ENCODE measurements around the gene SNRNP200. TPM values are rescaled to one million over a fixed set of nuclear protein-coding genes. Genes with fewer than 3 reads are reported as not detected.

SNRNP200 gene
- total RNA-seq, 2 experiments from 2014 or later, result 175 to 178 TPM

DNA sequence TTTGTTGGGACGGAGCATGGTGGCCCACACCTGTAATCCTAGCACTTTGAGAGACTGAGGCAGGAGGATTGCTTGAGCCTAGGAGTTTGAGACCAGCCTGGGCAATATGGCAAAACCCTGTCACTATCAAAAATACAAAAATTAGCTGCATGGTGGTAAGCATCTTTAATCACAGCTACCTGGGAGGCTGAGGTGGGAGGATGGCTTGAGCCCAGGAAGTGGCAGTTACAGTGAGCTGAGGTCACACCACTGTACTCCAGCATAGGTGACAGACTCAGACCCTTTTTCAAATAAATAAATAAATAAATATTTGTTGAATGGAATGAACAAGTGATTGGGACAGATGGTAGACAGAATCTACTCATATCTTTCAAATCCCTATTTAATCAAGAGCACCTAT, 14.1 kb upstream of the SNRNP200 start:
- intact Hi-C loops (cut with micrococcal nuclease), result no loop called here
- DNase-seq (no peak), ATAC-seq (no peak)
- Mint-ChIP-seq H3K27ac (peak overlapping the region; percentile 45), H3K36me3 (ENCODE audit: low read depth) (peaks cover 15% of the 10 kb centered on the region), H3K27me3 (no peaks in the 10 kb centered on the region), H3K4me3 (no peak overlapping the region), H3K4me1 (ENCODE audit: low read depth) (peaks cover 57% of the 10 kb centered on the region), H3K9me3 (no peaks in the 10 kb centered on the region)
- POLR2A ChIA-PET, result interaction anchor here (2.7 to 12.3 kb wide), 3 partner anchors 12 to 17 kb away, joined by 8 to 119 read pairs (median 112); partner anchors contain the start of genes NCAPH and SNRNP200
- CTCF ChIA-PET, result interaction anchor here (2.1 to 3.5 kb wide), 2 partner anchors 15 to 53 kb away, joined by 8 to 17 read pairs; partner anchors contain the start of genes CIAO1 and NCAPH
- no peak for TF ChIP-seq CTCF (IDR thresholded peaks at IDR 0.05)

DNA sequence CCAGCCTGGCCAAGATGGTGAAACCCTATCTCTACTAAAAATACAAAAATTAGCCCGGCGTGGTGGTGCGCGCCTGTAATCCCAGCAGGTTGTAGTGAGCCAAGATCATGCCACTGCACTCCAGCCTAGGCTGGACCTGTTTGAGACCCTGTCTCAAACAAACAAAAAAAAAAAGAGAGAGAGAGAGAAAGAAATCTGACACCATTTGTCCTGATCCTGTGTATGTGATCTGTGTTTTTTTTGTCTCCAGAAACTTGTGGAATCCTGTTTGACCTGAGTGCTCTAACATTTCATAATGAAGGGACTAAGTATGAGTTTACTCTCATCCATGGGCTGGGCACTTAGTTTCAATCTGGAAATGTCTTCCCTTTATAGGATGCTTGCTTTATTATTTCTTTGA, 13.4 kb upstream of the SNRNP200 start:
- Mint-ChIP-seq H3K4me3 (no peak overlapping the region), H3K4me1 (ENCODE audit: low read depth) (peaks cover 51% of the 10 kb centered on the region), H3K9me3 (no peaks in the 10 kb centered on the region), H3K36me3 (ENCODE audit: low read depth) (peaks cover 15% of the 10 kb centered on the region), H3K27me3 (no peaks in the 10 kb centered on the region), H3K27ac (peak overlapping the region; percentile 8)
- DNase-seq (no peak), ATAC-seq (no peak)
- no peak for TF ChIP-seq CTCF (IDR thresholded peaks at IDR 0.05)
- ChIA-PET POLR2A (interaction anchor here (1.1 to 12.3 kb wide), 4 partner anchors 12 to 111 kb away, joined by 3 to 119 read pairs (median 58); partner anchors contain the start of genes NCAPH, SNRNP200 and STARD7), CTCF (interaction anchor here (3.5 kb wide), 1 partner anchor 15 kb away, joined by 17 read pairs; the partner anchor contains the start of gene NCAPH)
- intact Hi-C loops (cut with micrococcal nuclease), result no loop called here

DNA sequence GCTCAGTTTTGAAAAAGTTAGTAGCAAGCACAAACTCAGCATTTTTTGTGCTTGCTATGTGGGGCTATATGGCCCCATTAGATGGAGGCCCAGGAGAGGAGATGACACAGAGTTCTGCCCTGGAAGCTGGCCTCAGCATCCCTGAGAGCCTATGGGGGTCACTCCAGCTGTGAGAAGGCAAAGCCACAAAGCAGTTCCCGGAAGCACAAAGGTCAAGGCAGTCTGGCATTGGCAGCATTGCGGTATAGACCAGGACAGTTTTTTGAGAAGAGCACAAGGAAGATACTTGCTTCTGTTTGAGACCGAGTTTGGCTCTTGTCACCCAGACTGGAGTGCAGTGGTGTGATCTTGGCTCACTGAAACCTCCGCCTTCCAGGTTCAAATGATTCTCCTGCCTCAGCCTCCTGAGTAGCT, 12.2 kb upstream of the SNRNP200 start:
- no peak overlapping the region for H3K27ac Mint-ChIP-seq
- ATAC-seq (no peak), DNase-seq (no peak)
- intact Hi-C loops (cut with micrococcal nuclease), result no loop called here
- POLR2A ChIA-PET, result interaction anchor here (0.6 to 12.3 kb wide), 6 partner anchors 8 to 109 kb away, joined by 3 to 119 read pairs (median 3); partner anchors contain the start of genes NCAPH, SNRNP200 and STARD7
- no peak overlapping the region for H3K4me3 Mint-ChIP-seq
- H3K36me3 Mint-ChIP-seq (ENCODE audit: low read depth), result peaks cover 15% of the 10 kb centered on the region
- no peaks in the 10 kb centered on the region for H3K9me3 Mint-ChIP-seq
- no peak for TF ChIP-seq CTCF (IDR thresholded peaks at IDR 0.05)
- H3K4me1 Mint-ChIP-seq (ENCODE audit: low read depth), result peaks cover 44% of the 10 kb centered on the region
- H3K27me3 Mint-ChIP-seq, result no peaks in the 10 kb centered on the region
- CTCF ChIA-PET, result interaction anchor here (1.2 kb wide), 1 partner anchor 12 kb away, joined by 3 read pairs; the partner anchor contains the start of gene SNRNP200

GRCh38 chr2:96316999-96317398, 11.7 kb upstream of the SNRNP200 start:
- ChIA-PET CTCF (interaction anchor here (1.2 kb wide), 1 partner anchor 12 kb away, joined by 3 read pairs; the partner anchor contains the start of gene SNRNP200), POLR2A (interaction anchor here (0.7 to 12.3 kb wide), 4 partner anchors 9 to 39 kb away, joined by 3 to 119 read pairs (median 4); partner anchors contain the start of gene SNRNP200)
- DNase-seq, result no peak
- H3K4me1 Mint-ChIP-seq (ENCODE audit: low read depth), result peaks cover 45% of the 10 kb centered on the region
- no peaks in the 10 kb centered on the region for H3K27me3 Mint-ChIP-seq
- H3K9me3 Mint-ChIP-seq, result no peaks in the 10 kb centered on the region
- intact Hi-C loops (cut with micrococcal nuclease), result no loop called here
- no peak overlapping the region for H3K4me3 Mint-ChIP-seq
- no peak for ATAC-seq
- peaks cover 15% of the 10 kb centered on the region for H3K36me3 Mint-ChIP-seq (ENCODE audit: low read depth)
- H3K27ac Mint-ChIP-seq, result no peak overlapping the region
- no peak for TF ChIP-seq CTCF (IDR thresholded peaks at IDR 0.05)

DNA sequence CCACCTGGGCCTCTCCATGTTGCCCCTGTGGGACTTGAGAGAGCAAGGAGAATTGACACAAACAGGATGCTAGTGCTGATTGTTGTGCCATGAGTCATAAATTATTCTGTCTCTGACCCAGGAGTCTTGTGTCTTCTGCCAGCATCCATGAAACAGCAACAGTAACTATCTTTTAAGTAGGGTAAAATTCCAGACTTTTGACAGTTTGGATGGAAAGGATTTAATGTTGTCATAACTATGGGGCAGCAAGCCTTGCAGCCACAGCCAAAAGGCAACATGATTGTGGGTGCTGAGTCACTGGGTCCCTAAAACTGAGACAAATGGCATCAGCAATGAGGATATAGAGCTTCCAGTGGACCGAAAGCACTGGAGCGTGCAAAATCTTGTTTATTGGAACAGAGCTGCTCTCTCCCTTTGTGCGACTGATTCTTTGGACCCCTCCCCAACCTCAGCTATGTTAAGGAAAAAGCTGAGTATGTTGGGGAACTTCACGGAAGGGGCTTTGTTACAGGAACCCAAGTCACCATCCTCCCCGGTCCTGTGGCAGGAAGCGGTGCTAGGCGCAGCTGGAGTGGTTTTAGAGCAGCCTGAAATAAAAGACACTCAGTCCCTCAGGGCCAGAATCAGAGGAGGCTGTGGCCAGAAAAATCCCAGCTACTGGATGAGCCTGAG, 10.2 kb upstream of the SNRNP200 start:
- Mint-ChIP-seq H3K4me1 (ENCODE audit: low read depth) (peaks cover 45% of the 10 kb centered on the region), H3K9me3 (no peaks in the 10 kb centered on the region), H3K4me3 (peak overlapping the region; percentile 27), H3K27me3 (no peaks in the 10 kb centered on the region), H3K36me3 (ENCODE audit: low read depth) (peaks cover 15% of the 10 kb centered on the region), H3K27ac (peak overlapping the region; percentile 84)
- intact Hi-C loops (cut with micrococcal nuclease), result no loop called here
- ChIA-PET POLR2A (interaction anchor here (0.7 to 12.3 kb wide), 5 partner anchors 8 to 48 kb away, joined by 3 to 119 read pairs (median 4); partner anchors contain the start of genes ITPRIPL1 and SNRNP200), CTCF (interaction anchor here (1.2 kb wide), 1 partner anchor 9 kb away, joined by 5 read pairs; no protein-coding TSS in a partner anchor)
- TF ChIP-seq CTCF (IDR thresholded peaks at IDR 0.05), result no peak
- ATAC-seq (peak; percentile 55), DNase-seq (peak; percentile 47)
